Measurements from ENCODE around the gene CPNE8.

- TF ChIP-seq CTCF (IDR thresholded peaks at IDR 0.05) (no peak), POLR2AphosphoS5 (IDR thresholded peaks at IDR 0.05; ENCODE audit: low read depth, low read length) (no peak), REST (IDR thresholded peaks at IDR 0.05; ENCODE audit: insufficient read depth in 1 of 2, low read depth in 2 of 2, low read length in 1 of 2) (no peak), SIN3A (IDR thresholded peaks at IDR 0.05; ENCODE audit: borderline replicate concordance, insufficient read depth, low read depth, low read length) (no peak), TCF7L2 (IDR thresholded peaks at IDR 0.05; ENCODE audit: low read depth, low read length) (no peak)
Measured at GRCh38 chr12:38934686-38935085, 29.3 kb upstream of the CPNE8 start.

Data from Panc1 (cell line).